Right ventricle myocardium superior (tissue), 1 donor: ENCODE data around the gene RAB1A. TPM values are rescaled to one million over a fixed set of nuclear protein-coding genes. Genes with fewer than 3 reads are reported as not detected.

Experiments used
- ATAC-seq: fragments of 200-7000 bp; cut with Tn5 transposase; one replicate; pipeline ENCODE4 v1.9.1; 2020; ENCODE audit warnings: mild to moderate bottlenecking; ENCODE audit not compliant: poor library complexity
- DNase-seq: peaks from one replicate; pipeline ENCODE4 v3.0.0-alpha.2; 2020
- intact Hi-C: fragments of 100-400 bp; cut with DNase I; formaldehyde crosslinking; loops from one replicate; pipeline ENCODE4 v1.11.2; 2022
- total RNA-seq: library from RNA; stranded (reverse); fragmentation: NEBNext Ultra II Directional; extraction: Animal tissue kit (Norgen Biotek cat#: 25700); gene quantifications from one replicate; pipeline ENCODE4 v1.2.1, GENCODE V29; 2021
- donor health status: DM: no; HTN: yes; CAD: no; lungs with severe emphysema.

Gene RAB1A
- total RNA-seq, 1 donor from 2014 or later = 115 TPM

- ATAC-seq (peak; percentile 64), DNase-seq (no peak)
- intact Hi-C loops = no loop called here
Measured at GRCh38 chr2:65107530-65107929, 22.4 kb downstream of the RAB1A start.

- ATAC-seq (peak; percentile 21), DNase-seq (no peak)
Measured at GRCh38 chr2:65103013-65103715, 26.7 kb downstream of the RAB1A start.

GRCh38 chr2:65101071-65101470, 28.8 kb downstream of the RAB1A start:
- intact Hi-C loops = no loop called here
- ATAC-seq (peak; percentile 24), DNase-seq (no peak)

More at GRCh38 chr2:65103013-65103715, 26.7 kb downstream of the RAB1A start:
- intact Hi-C loops = no loop called here

- ATAC-seq (no peak), DNase-seq (no peak)
Measured at GRCh38 chr2:65098741-65099140, 31.2 kb downstream of the RAB1A start.

GRCh38 chr2:65097844-65098243, 32.1 kb downstream of the RAB1A start:
- no peak for ATAC-seq
- DNase-seq = no peak
- intact Hi-C loops = no loop called here

More at GRCh38 chr2:65098741-65099140, 31.2 kb downstream of the RAB1A start:
- intact Hi-C loops = no loop called here

- intact Hi-C loops = no loop called here
- ATAC-seq = no peak
- no peak for DNase-seq
Measured at GRCh38 chr2:65096948-65097347, 33.0 kb downstream of the RAB1A start.

GRCh38 chr2:65093211-65093610, 36.7 kb downstream of the RAB1A start:
- DNase-seq (no peak), ATAC-seq (no peak)
- intact Hi-C loops = no loop called here

GRCh38 chr2:65092791-65093190, 37.1 kb downstream of the RAB1A start:
- ATAC-seq (no peak), DNase-seq (no peak)
- intact Hi-C loops = no loop called here

- ATAC-seq (no peak), DNase-seq (no peak)
- intact Hi-C loops = no loop called here
Measured at GRCh38 chr2:65085148-65085547, 44.8 kb downstream of the RAB1A start.

- DNase-seq (no peak), ATAC-seq (peak; percentile 69)
- intact Hi-C loops = no loop called here
Measured at GRCh38 chr2:65081232-65081685, 48.6 kb downstream of the RAB1A start.

GRCh38 chr2:65079017-65079416, 50.9 kb downstream of the RAB1A start:
- ATAC-seq (no peak), DNase-seq (no peak)
- intact Hi-C loops = loop anchor here (10.0 kb wide), 1 partner anchor 56 kb away; the partner anchor contains the start of gene RAB1A

- intact Hi-C loops = loop anchor here (10.0 kb wide), 1 partner anchor 57 kb away; the partner anchor contains the start of gene RAB1A
- no peak for ATAC-seq
- DNase-seq = no peak
Measured at GRCh38 chr2:65077898-65078297, 52.0 kb downstream of the RAB1A start.

- ATAC-seq (no peak), DNase-seq (no peak)
- intact Hi-C loops = loop anchor here (10.0 kb wide), 1 partner anchor 58 kb away; the partner anchor contains the start of gene RAB1A
Measured at GRCh38 chr2:65076345-65076710, 53.6 kb downstream of the RAB1A start.

- DNase-seq (peak; percentile 63), ATAC-seq (peak; percentile 69)
- intact Hi-C loops = loop anchor here (10.0 kb wide), 1 partner anchor 59 kb away; the partner anchor contains the start of gene RAB1A
Measured at GRCh38 chr2:65075605-65076344, 54.1 kb downstream of the RAB1A start.

GRCh38 chr2:65075176-65075575, 54.7 kb downstream of the RAB1A start:
- ATAC-seq (no peak), DNase-seq (no peak)
- intact Hi-C loops = loop anchor here (10.0 kb wide), 1 partner anchor 60 kb away; the partner anchor contains the start of gene RAB1A

- intact Hi-C loops = loop anchor here (10.0 kb wide), 1 partner anchor 61 kb away; the partner anchor contains the start of gene RAB1A
- no peak for DNase-seq
- no peak for ATAC-seq
Measured at GRCh38 chr2:65073879-65074565, 55.9 kb downstream of the RAB1A start.

- intact Hi-C loops = loop anchor here (10.0 kb wide), 1 partner anchor 62 kb away; the partner anchor contains the start of gene RAB1A
- no peak for ATAC-seq
- DNase-seq = no peak
Measured at GRCh38 chr2:65072181-65072970, 57.5 kb downstream of the RAB1A start.

GRCh38 chr2:65071499-65072180, 58.3 kb downstream of the RAB1A start:
- intact Hi-C loops = loop anchor here (10.0 kb wide), 1 partner anchor 63 kb away; the partner anchor contains the start of gene RAB1A
- DNase-seq (no peak), ATAC-seq (no peak)
